Fibroblast of lung (primary cell): ENCODE data around the gene CPA1.

Experiments
- EZH2 ChIP-seq: IDR thresholded peaks from 2 replicates; pipeline ENCODE4 v1.5.1; 2012; ENCODE audit warnings: low read length, control low read depth, mild to moderate bottlenecking; ENCODE audit errors: missing control alignments
- TF ChIP-seq, protein P1 (sequence below), 2 donors: IDR thresholded peaks in 1 of 2; conservative IDR thresholded peaks in 1 of 2; 1 replicate in 1 of 2; 2 replicates in 1 of 2; pipeline ENCODE4 v1.5.1; 2011 to 2012; ENCODE audit warnings: low read length in 2 of 2, control low read depth in 1 of 2, inconsistent platforms in 1 of 2, low read depth in 1 of 2, mild to moderate bottlenecking in 1 of 2

DNA sequence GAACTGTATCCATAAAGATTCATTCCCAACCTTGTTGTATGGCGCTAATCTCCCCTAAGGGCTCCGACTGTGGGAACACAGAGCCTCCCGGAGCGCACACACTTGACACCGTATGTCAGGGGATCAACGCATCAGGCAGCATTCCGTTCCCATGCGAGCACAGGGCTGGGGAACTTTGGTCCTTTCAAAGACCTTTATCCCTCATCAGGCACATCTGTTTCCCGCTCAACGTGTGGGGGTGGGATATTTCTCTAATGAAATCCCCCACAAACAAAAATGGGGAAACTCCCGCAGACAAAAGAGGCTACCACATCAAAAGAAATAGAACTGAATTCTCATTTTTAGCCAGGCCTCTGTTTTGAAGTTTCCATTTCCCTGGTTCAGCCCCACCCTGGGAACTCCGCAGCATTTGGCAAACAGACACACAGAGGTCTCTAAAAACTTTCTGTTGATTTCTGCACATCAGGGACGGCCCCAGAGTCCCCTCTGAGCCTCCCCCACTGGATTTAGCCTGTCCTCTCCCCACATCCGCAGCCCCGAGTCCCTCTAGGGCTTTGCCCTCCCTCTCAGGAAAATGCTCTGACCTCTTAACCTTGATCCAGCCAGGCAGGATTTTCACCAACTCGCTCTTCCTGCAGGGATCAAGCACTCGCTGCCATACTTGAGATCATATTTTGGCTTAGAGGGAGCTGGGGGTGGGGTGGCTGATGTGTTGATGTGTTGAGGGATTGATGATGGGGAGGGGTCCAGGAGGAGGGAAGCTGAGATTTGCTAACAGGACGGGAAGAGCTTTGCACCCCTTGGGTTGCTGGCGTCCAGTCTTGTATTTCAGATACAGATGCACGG, 29.1 kb upstream of the CPA1 start:
- TF ChIP-seq, protein P1, sequence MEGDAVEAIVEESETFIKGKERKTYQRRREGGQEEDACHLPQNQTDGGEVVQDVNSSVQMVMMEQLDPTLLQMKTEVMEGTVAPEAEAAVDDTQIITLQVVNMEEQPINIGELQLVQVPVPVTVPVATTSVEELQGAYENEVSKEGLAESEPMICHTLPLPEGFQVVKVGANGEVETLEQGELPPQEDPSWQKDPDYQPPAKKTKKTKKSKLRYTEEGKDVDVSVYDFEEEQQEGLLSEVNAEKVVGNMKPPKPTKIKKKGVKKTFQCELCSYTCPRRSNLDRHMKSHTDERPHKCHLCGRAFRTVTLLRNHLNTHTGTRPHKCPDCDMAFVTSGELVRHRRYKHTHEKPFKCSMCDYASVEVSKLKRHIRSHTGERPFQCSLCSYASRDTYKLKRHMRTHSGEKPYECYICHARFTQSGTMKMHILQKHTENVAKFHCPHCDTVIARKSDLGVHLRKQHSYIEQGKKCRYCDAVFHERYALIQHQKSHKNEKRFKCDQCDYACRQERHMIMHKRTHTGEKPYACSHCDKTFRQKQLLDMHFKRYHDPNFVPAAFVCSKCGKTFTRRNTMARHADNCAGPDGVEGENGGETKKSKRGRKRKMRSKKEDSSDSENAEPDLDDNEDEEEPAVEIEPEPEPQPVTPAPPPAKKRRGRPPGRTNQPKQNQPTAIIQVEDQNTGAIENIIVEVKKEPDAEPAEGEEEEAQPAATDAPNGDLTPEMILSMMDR (conservative IDR thresholded peaks at IDR 0.05 in 1 of 2, IDR thresholded peaks at IDR 0.05 in 1 of 2; ENCODE audit: low read depth in 1 of 2, low read length in 2 of 2): no peak
- TF ChIP-seq EZH2: no peak
